Duodenal mucosa (tissue), 2 donors: ENCODE data around the gene KLK11.
"Not testable (repeated sequence)": the region's sequence is repeated elsewhere in the genome, so short reads cannot be mapped to it uniquely, and the experiment has no call there.

Source experiments
- H3K27ac ChIP-seq: one replicate; pipeline ENCODE4 v1.7.0; 2013; ENCODE audit warnings: low read depth, low read length
- H3K27me3 ChIP-seq, 2 donors: one replicate each; pipeline ENCODE4 v1.7.0; 2013; ENCODE audit warnings: low read length in 2 of 2, control low read depth in 1 of 2; ENCODE audit not compliant: insufficient read depth in 2 of 2, control insufficient read depth in 1 of 2
- H3K36me3 ChIP-seq, 2 donors: one replicate each; pipeline ENCODE4 v1.7.0; 2013; ENCODE audit warnings: low read length in 2 of 2, control low read depth in 1 of 2; ENCODE audit not compliant: insufficient read depth in 2 of 2, control insufficient read depth in 1 of 2
- H3K4me1 ChIP-seq, 2 donors: one replicate each; pipeline ENCODE4 v1.7.0; 2013; ENCODE audit warnings: low read length in 2 of 2, control low read depth in 1 of 2; ENCODE audit not compliant: insufficient read depth in 2 of 2, control insufficient read depth in 1 of 2
- H3K4me3 ChIP-seq, 2 donors: one replicate each; pipeline ENCODE4 v1.7.0; 2013; ENCODE audit warnings: low read length in 2 of 2, low read depth in 1 of 2
- H3K9ac ChIP-seq, 2 donors: one replicate each; pipeline ENCODE4 v1.7.0; 2013; ENCODE audit warnings: low read length in 2 of 2, low read depth in 1 of 2
- H3K9me3 ChIP-seq, 2 donors: one replicate each; pipeline ENCODE4 v1.7.0; 2013; ENCODE audit warnings: low read length in 2 of 2, control low read depth in 1 of 2; ENCODE audit not compliant: control insufficient read depth in 1 of 2

The KLK11 gene

DNA sequence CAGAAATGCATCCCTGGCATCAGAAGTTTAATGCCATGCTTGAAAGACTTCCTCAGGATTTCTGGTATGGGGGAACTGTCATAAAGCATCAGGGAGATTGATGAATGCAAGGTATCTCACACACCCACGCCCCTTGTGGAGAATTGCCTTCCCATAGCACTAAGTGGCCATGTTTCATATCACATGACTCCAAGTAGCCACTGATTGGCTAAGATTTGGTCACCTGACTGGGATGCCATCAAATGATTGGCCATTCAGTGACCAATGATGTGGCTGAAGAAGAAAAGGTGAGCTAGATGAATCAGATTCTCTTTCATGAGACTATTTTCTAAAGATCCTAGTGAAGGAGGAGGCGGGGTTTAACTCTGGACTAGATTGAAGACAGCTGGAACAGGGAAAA is 32.3 kb downstream of the KLK11 start:
- no peak overlapping the region for H3K4me3 ChIP-seq
- H3K9ac ChIP-seq: no peak overlapping the region
- no peak overlapping the region for H3K27ac ChIP-seq
- no peaks in the 10 kb centered on the region for H3K9me3 ChIP-seq
- H3K4me1 ChIP-seq: no peaks in the 10 kb centered on the region
- no peaks in the 10 kb centered on the region for H3K36me3 ChIP-seq
- H3K27me3 ChIP-seq: no peaks in the 10 kb centered on the region

DNA sequence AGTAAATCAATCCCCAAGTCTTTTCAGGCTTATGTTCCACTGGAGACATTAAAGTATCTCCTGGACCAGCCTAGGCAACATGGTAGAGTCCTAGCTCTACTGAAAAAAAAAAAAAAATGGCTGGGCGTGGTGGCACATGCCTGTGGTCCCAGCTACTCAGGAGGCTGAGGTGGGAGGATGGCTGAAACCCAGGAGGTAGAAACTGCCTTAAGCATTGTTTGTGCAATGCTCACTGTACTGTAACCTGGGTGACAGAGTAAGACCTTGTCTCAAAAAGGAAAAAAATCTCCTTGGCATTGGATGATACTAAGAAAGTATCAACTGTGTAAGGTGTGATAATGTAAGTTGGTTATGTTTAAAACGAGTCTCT is 33.8 kb downstream of the KLK11 start:
- Histone ChIP-seq H3K9me3 (no peaks in the 10 kb centered on the region), H3K36me3 (no peaks in the 10 kb centered on the region), H3K4me3 (no peak overlapping the region), H3K27me3 (no peaks in the 10 kb centered on the region), H3K27ac (no peak overlapping the region), H3K9ac (no peak overlapping the region), H3K4me1 (no peaks in the 10 kb centered on the region)

DNA sequence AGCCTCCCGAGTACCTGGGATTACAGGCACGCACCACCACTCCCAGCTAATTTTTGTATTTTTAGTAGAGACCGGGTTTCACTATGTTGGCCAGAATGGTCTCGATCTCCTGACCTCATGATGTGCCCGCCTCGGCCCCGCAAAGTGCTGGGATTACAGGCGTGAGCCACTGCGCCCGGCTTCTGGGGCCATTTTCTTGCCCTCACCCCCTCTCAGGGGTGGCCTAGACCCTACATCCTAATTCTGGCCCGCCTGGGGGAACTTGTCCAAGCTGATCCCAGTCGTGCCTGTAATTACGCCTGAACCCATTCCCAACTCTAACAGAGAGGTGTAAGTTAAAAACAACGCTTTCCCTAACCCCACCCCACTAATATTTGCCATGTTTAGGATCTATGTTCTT is 42.0 kb downstream of the KLK11 start:
- not testable (repeated sequence) for H3K4me3 ChIP-seq, H3K4me1 ChIP-seq, H3K27me3 ChIP-seq, H3K27ac ChIP-seq, H3K9me3 ChIP-seq, H3K9ac ChIP-seq, H3K36me3 ChIP-seq

- Histone ChIP-seq H3K27ac (no peak within 1 kb of the TSS), H3K36me3 (no peaks in the 10 kb centered on the region), H3K9ac (no peak within 1 kb of the TSS), H3K9me3 (no peaks in the 10 kb centered on the region), H3K4me1 (no peaks in the 10 kb centered on the region), H3K27me3 (peaks cover 0 to 2% of the 10 kb centered on the region in 2 donors), H3K4me3 (no peak within 1 kb of the TSS)
Measured at GRCh38 chr19:50983625-50984292, 42.7 kb downstream of the KLK11 start, which contains the start of gene KLK7. KLK7 (minus strand) TSS chr19:50983917; CDS start chr19:50982399, 1,518 bp downstream.

- Histone ChIP-seq H3K36me3 (no peaks in the 10 kb centered on the region), H3K27me3 (peaks cover 2 to 4% of the 10 kb centered on the region in 2 donors)
Measured at GRCh38 chr19:50982186-50982585, 44.2 kb downstream of the KLK11 start.

GRCh38 chr19:50981587-50982146 is 44.7 kb downstream of the KLK11 start:
- no peaks in the 10 kb centered on the region for H3K9me3 ChIP-seq
- no peak overlapping the region for H3K27ac ChIP-seq
- H3K27me3 ChIP-seq: peaks cover 2 to 4% of the 10 kb centered on the region in 2 donors
- no peak overlapping the region for H3K9ac ChIP-seq
- no peaks in the 10 kb centered on the region for H3K36me3 ChIP-seq
- H3K4me1 ChIP-seq: no peaks in the 10 kb centered on the region
- H3K4me3 ChIP-seq: no peak overlapping the region

More at GRCh38 chr19:50982186-50982585, 44.2 kb downstream of the KLK11 start:
- no peaks in the 10 kb centered on the region for H3K4me1 ChIP-seq
- no peak overlapping the region for H3K4me3 ChIP-seq
- no peaks in the 10 kb centered on the region for H3K9me3 ChIP-seq
- H3K27ac ChIP-seq: no peak overlapping the region
- H3K9ac ChIP-seq: no peak overlapping the region

- no peaks in the 10 kb centered on the region for H3K36me3 ChIP-seq
- peaks cover 4% of the 10 kb centered on the region in 2 donors for H3K27me3 ChIP-seq
- no peaks in the 10 kb centered on the region for H3K9me3 ChIP-seq
- H3K4me1 ChIP-seq: no peaks in the 10 kb centered on the region
- H3K9ac ChIP-seq: no peak overlapping the region
- H3K27ac ChIP-seq: no peak overlapping the region
- H3K4me3 ChIP-seq: no peak overlapping the region
Measured at GRCh38 chr19:50980208-50980607, 46.2 kb downstream of the KLK11 start.

DNA sequence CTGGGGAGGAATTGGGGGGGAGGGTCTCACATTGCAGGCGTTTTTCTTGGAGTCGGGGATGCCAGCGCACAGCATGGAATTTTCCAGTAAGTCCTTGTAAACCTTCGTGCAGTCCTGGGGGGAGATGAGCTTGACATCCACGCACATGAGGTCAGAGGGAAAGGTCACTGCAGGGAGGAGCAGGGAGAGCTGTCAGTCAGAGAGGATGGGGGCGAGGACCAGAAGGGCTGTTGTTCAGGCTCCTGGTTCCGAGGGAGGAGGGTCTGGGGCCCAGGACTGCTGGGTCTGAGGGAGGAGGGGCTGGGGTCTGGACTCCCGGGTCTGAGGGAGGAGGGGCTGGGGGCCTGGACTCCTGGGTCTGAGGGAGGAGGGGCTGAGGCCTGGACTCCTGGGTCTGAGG is 46.7 kb downstream of the KLK11 start:
- H3K27ac ChIP-seq: no peak overlapping the region
- H3K4me3 ChIP-seq: no peak overlapping the region
- peaks cover 4% of the 10 kb centered on the region in 2 donors for H3K27me3 ChIP-seq
- H3K9me3 ChIP-seq: no peaks in the 10 kb centered on the region
- H3K4me1 ChIP-seq: no peaks in the 10 kb centered on the region
- H3K9ac ChIP-seq: no peak overlapping the region
- H3K36me3 ChIP-seq: no peaks in the 10 kb centered on the region

DNA sequence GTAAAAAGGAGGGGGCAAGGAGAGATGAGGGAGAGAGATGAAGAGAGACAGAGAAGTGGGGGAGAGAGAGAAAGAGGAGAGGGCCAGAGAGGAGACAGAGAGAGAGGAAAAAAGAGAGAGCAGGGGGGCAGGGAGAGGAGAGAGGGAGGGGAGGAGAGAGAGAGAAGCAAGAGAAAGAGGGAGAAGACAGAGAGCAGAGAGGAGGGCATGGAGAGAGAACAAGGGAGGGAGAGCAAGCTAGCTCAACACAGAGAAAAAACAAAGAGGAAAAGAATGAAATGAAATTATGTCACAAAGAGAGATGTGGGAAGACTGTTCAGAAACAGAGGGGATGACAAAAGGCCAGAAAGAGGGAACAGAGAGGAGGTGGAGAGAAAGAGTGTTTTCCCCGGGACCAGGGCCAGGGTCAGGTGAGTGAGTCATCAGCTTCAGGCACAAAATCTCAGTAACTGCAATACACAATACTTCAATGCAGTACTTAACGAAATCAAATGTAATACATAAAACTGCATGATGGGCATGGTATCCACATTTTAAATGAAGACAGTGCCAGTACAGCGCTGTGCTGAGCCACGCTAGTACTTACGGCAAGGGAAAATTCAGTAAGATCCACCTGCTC is 47.5 kb downstream of the KLK11 start:
- H3K9me3 ChIP-seq: no peaks in the 10 kb centered on the region
- H3K4me1 ChIP-seq: no peaks in the 10 kb centered on the region
- peaks cover 4% of the 10 kb centered on the region in 2 donors for H3K27me3 ChIP-seq
- no peak overlapping the region for H3K27ac ChIP-seq
- H3K9ac ChIP-seq: no peak overlapping the region
- no peaks in the 10 kb centered on the region for H3K36me3 ChIP-seq
- H3K4me3 ChIP-seq: no peak overlapping the region

DNA sequence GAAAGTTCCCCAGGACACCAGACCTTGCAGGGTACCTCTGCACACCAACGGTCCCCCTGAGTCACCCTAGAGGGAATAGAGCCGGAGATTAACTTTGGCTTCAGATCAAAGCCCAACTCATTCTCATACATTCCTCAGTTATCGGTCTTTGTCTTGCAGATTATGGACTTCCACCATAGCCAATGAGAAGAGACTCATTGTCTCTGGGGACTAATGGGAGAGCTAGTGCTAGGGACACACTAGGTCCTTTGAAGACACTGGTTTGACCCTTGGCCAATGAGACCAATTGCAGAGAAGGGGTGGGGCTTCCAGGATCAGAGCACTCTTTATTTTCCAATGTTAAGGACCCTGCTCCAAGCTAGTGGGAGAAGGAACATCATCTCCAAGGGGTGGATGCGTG is 48.8 kb downstream of the KLK11 start:
- H3K27me3 ChIP-seq: peaks cover 4 to 7% of the 10 kb centered on the region in 2 donors
- H3K4me1 ChIP-seq: no peaks in the 10 kb centered on the region

More for the DNA sequence above, 48.8 kb downstream of the KLK11 start:
- Histone ChIP-seq H3K36me3 (no peaks in the 10 kb centered on the region), H3K27ac (no peak overlapping the region), H3K9me3 (no peaks in the 10 kb centered on the region), H3K9ac (no peak overlapping the region), H3K4me3 (no peak overlapping the region)
